Keratinocyte (primary cell): ENCODE data around the gene CMC4. TPM values are rescaled to one million over a fixed set of nuclear protein-coding genes. Genes with fewer than 3 reads are reported as not detected.

Experiments used
- DNase-seq: peaks from one replicate; pipeline ENCODE4 v3.0.0-alpha.2; 2011; ENCODE audit warnings: low read depth, missing footprints, low spot score
- FAIRE-seq: peaks from 2 replicates; lab custom pipeline; 2011; peaks lifted over from hg19 to GRCh38; lab: Jason Lieb, UNC
- H2AFZ ChIP-seq: 2 replicates; pipeline ENCODE4 v1.6.0; 2012; ENCODE audit warnings: low read length, control low read depth, inconsistent platforms; ENCODE audit not compliant: control insufficient read depth
- H3K27ac ChIP-seq: 2 replicates; pipeline ENCODE4 v1.5.1; 2011; ENCODE audit warnings: low read length; ENCODE audit not compliant: control insufficient read depth, insufficient read depth
- H3K27me3 ChIP-seq: 3 replicates; pipeline ENCODE4 v1.6.0; 2011; ENCODE audit warnings: low read length; ENCODE audit not compliant: control insufficient read depth, insufficient read depth; ENCODE audit errors: extremely low read depth
- H3K36me3 ChIP-seq, 2 experiments: 2 replicates in 1 of 2; 3 replicates in 1 of 2; pipeline ENCODE4 v1.5.1; 2011; ENCODE audit warnings: low read length in 2 of 2, mild to moderate bottlenecking in 1 of 2; ENCODE audit not compliant: control insufficient read depth in 2 of 2, insufficient read depth in 2 of 2; ENCODE audit errors: extremely low read depth in 1 of 2
- H3K4me1 ChIP-seq: 3 replicates; pipeline ENCODE4 v1.5.1; 2011; ENCODE audit warnings: low read length; ENCODE audit not compliant: control insufficient read depth, insufficient read depth; ENCODE audit errors: extremely low read depth
- H3K4me2 ChIP-seq: 3 replicates; pipeline ENCODE4 v1.6.0; 2011; ENCODE audit warnings: low read depth, low read length; ENCODE audit not compliant: control insufficient read depth, insufficient read depth; ENCODE audit errors: extremely low read depth
- H3K4me3 ChIP-seq, 3 experiments: fragments of 200-600 bp in 1 of 3; sonication (generic) in 1 of 3; 2 replicates in 2 of 3; 3 replicates in 1 of 3; pipeline ENCODE4 v1.5.1; 2011 to 2016; ENCODE audit warnings: low read length in 3 of 3, mild to moderate bottlenecking in 3 of 3, control low read depth in 2 of 3, inconsistent platforms in 1 of 3, low read depth in 1 of 3, mixed read lengths in 1 of 3, mixed run types in 1 of 3, moderate library complexity in 1 of 3; ENCODE audit not compliant: control insufficient read depth in 2 of 3, insufficient read depth in 2 of 3; ENCODE audit errors: extremely low read depth in 1 of 3
- H3K79me2 ChIP-seq: 2 replicates; pipeline ENCODE4 v1.6.0; 2012; ENCODE audit warnings: low read length; ENCODE audit not compliant: control insufficient read depth, insufficient read depth
- H3K9ac ChIP-seq: 3 replicates; pipeline ENCODE4 v1.6.0; 2011; ENCODE audit warnings: low read length; ENCODE audit not compliant: control insufficient read depth, insufficient read depth; ENCODE audit errors: extremely low read depth
- H3K9me1 ChIP-seq: 3 replicates; pipeline ENCODE4 v1.6.0; 2011; ENCODE audit warnings: low read length; ENCODE audit not compliant: control insufficient read depth, insufficient read depth; ENCODE audit errors: extremely low read depth
- H3K9me3 ChIP-seq: 2 replicates; pipeline ENCODE4 v1.5.1; 2012; ENCODE audit warnings: low read depth, low read length; ENCODE audit not compliant: control insufficient read depth
- H4K20me1 ChIP-seq: 3 replicates; pipeline ENCODE4 v1.6.0; 2011; ENCODE audit warnings: low read length; ENCODE audit not compliant: control insufficient read depth, insufficient read depth; ENCODE audit errors: extremely low read depth
- EZH2 ChIP-seq: IDR thresholded peaks from one replicate; pipeline ENCODE4 v1.6.1; 2012; ENCODE audit warnings: inconsistent platforms, mild to moderate bottlenecking, low read length, moderate library complexity
- dilution Hi-C: fragments of 300-500 bp; cut with MboI; formaldehyde crosslinking; loops from one replicate; pipeline ENCODE4 v1.7.0; 2020; ENCODE audit warnings: low sequenced_read_pairs; ENCODE audit not compliant: extremely low pct_ligation_motif_present
- polyA plus RNA-seq, 5 experiments: library from polyadenylated mRNA; depleted of rRNA in 3 of 5; stranded (reverse) in 3 of 5; stranded (forward) in 1 of 5; unstranded in 1 of 5; fragments of >200 nt; gene quantifications; 1 replicate in 1 of 5; 2 replicates in 3 of 5; 3 replicates in 1 of 5; pipeline versions ENCODE4 v1.2.1 to v1.2.3, GENCODE V29; 2011 to 2012; ENCODE audit warnings: missing spikeins in 2 of 5, low read depth in 1 of 5, low replicate concordance in 1 of 5
- TF ChIP-seq, protein P1 (sequence below), 3 experiments: IDR thresholded peaks in 1 of 3; conservative IDR thresholded peaks in 1 of 3; optimal IDR thresholded peaks in 1 of 3; 2 replicates in 2 of 3; 3 replicates in 1 of 3; pipeline versions ENCODE3 to v1.5.1; 2011; ENCODE audit warnings: low read length in 3 of 3, mild to moderate bottlenecking in 3 of 3, moderate library complexity in 2 of 3, control low read depth in 1 of 3, inconsistent platforms in 1 of 3; ENCODE audit not compliant: insufficient read depth in 2 of 3; ENCODE audit errors: extremely low read depth in 1 of 3

Gene CMC4
- polyA plus RNA-seq, 1 donor (not counting 4 experiments of a cell fraction or from before 2014, with no cell fraction given): 10.1 TPM

DNA sequence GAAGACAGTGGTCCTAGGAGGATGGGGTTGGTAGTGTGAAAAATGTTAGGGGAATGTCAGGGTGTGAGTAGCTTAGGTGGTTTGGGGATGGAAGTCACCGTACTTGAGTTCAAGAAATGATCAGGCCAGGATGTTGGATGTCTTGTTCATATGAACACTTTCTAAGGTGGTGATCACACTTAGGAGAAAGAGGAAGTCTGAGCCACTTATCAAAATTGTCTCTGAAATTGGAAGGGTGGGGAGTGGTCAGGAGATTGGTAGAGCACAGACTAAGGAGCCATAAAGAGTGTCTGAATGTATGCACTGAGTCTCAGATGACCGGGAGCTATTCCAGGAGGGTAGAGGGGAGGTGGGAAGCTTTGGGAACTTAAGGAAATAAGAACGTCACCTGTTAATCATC, 17.3 kb downstream of the CMC4 start:
- Histone ChIP-seq H3K27ac (no peak overlapping the region), H3K9ac (no peak overlapping the region), H3K27me3 (no peaks in the 10 kb centered on the region), H3K4me1 (peaks cover 4% of the 10 kb centered on the region), H2AFZ (no peak overlapping the region), H3K4me2 (no peak overlapping the region), H3K9me1 (no peaks in the 10 kb centered on the region), H3K9me3 (no peaks in the 10 kb centered on the region), H4K20me1 (no peaks in the 10 kb centered on the region), H3K79me2 (no peaks in the 10 kb centered on the region), H3K36me3 (no peaks in the 10 kb centered on the region), H3K4me3 (no peak overlapping the region)
- DNase-seq: no peak
- no peak for FAIRE-seq
- dilution Hi-C loops: no loop called here
- TF ChIP-seq, protein P1, sequence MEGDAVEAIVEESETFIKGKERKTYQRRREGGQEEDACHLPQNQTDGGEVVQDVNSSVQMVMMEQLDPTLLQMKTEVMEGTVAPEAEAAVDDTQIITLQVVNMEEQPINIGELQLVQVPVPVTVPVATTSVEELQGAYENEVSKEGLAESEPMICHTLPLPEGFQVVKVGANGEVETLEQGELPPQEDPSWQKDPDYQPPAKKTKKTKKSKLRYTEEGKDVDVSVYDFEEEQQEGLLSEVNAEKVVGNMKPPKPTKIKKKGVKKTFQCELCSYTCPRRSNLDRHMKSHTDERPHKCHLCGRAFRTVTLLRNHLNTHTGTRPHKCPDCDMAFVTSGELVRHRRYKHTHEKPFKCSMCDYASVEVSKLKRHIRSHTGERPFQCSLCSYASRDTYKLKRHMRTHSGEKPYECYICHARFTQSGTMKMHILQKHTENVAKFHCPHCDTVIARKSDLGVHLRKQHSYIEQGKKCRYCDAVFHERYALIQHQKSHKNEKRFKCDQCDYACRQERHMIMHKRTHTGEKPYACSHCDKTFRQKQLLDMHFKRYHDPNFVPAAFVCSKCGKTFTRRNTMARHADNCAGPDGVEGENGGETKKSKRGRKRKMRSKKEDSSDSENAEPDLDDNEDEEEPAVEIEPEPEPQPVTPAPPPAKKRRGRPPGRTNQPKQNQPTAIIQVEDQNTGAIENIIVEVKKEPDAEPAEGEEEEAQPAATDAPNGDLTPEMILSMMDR (optimal IDR thresholded peaks at IDR 0.05 in 1 of 3, IDR thresholded peaks at IDR 0.05 in 1 of 3, conservative IDR thresholded peaks at IDR 0.05 in 1 of 3; ENCODE audit: extremely low read depth in 1 of 3, insufficient read depth in 2 of 3, low read length in 3 of 3): no peak
- no peak for TF ChIP-seq EZH2

DNA sequence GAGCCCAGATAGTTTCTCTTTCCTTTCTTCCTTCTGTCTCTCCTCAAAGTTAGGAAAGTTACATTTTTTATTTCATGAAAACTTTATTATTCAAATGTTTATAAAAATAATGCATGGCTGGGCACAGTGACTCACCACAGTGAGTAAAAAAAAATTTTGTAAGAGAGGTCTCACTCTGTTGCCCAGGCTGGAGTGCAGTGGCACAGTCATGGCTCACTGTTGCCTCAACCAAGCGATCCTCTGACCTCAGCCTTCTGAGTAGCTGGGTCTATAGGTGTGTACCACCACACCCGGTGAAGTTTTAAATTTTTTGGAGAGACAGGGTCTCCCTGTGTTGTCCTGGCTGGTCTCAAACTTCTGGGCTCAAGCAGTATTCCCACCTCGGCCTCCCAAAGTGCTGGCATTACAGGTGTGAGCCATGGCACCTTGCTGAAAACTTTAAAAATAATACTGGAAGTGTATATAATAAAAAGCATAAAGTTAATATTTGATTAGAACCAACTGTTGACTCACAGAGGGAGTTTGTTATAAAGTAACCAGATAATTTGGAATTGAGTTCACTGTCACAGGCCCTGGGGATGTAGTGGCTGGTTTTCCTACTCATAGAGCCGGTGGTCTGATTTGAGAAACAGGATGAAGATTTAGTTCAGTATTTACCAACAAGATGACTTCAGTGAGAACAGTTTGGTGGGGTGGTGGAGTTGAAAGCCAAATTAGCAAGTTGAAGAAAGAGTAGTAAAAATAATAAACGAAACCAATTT, 18.0 kb downstream of the CMC4 start:
- H3K27me3 ChIP-seq: no peaks in the 10 kb centered on the region
- dilution Hi-C loops: no loop called here
- no peak for FAIRE-seq

More for the DNA sequence above, 18.0 kb downstream of the CMC4 start:
- H3K79me2 ChIP-seq: no peaks in the 10 kb centered on the region
- H3K4me3 ChIP-seq: no peak overlapping the region
- H3K9ac ChIP-seq: no peak overlapping the region
- peaks cover 4% of the 10 kb centered on the region for H3K4me1 ChIP-seq
- H3K9me3 ChIP-seq: no peaks in the 10 kb centered on the region
- H3K9me1 ChIP-seq: no peaks in the 10 kb centered on the region
- H3K4me2 ChIP-seq: no peak overlapping the region
- no peak overlapping the region for H2AFZ ChIP-seq
- no peaks in the 10 kb centered on the region for H3K36me3 ChIP-seq
- H3K27ac ChIP-seq: no peak overlapping the region
- TF ChIP-seq, protein P1 (optimal IDR thresholded peaks at IDR 0.05 in 1 of 3, IDR thresholded peaks at IDR 0.05 in 1 of 3, conservative IDR thresholded peaks at IDR 0.05 in 1 of 3; ENCODE audit: extremely low read depth in 1 of 3, insufficient read depth in 2 of 3, low read length in 3 of 3): no peak
- no peak for TF ChIP-seq EZH2
- no peak for DNase-seq
- H4K20me1 ChIP-seq: no peaks in the 10 kb centered on the region
